WTC11 (cell line): Measurements from ENCODE around the gene SMYD1. TPM values are rescaled to one million over a fixed set of nuclear protein-coding genes. Genes with fewer than 3 reads are reported as not detected.

ENCODE experiments used
- ATAC-seq: fragments of 200-7000 bp; cut with Tn5 transposase; 2 replicates; pipeline ENCODE4 v1.10.0; 2021; ENCODE audit warnings: mild to moderate bottlenecking, moderate library complexity
- CTCF ChIA-PET: fragments of 300-600 bp; sonication (Branson Sonifier 250); formaldehyde crosslinking; loops from one replicate; lab custom pipeline; 2021; ENCODE audit warnings: antibody characterized with exemption; lab: Charles Lee
- POLR2A ChIA-PET: fragments of 350-600 bp; sonication (Branson Sonifier 250); formaldehyde crosslinking; loops from one replicate; lab custom pipeline; 2021; ENCODE audit warnings: antibody characterized with exemption; lab: Charles Lee
- DNase-seq: peaks from one replicate; pipeline ENCODE4 v3.0.0; 2021; ENCODE audit warnings: low spot score
- H3K27ac Mint-ChIP-seq: 2 replicates; pipeline ENCODE4 v1.8.0; 2021; ENCODE audit warnings: mixed read lengths
- H3K27me3 Mint-ChIP-seq: 2 replicates; pipeline ENCODE4 v1.8.0; 2021; ENCODE audit warnings: low read depth, mild to moderate bottlenecking, moderate library complexity, mixed read lengths
- H3K36me3 Mint-ChIP-seq: 2 replicates; pipeline ENCODE4 v1.8.0; 2021; ENCODE audit warnings: mixed read lengths
- H3K4me1 Mint-ChIP-seq: 2 replicates; pipeline ENCODE4 v1.8.0; 2022; ENCODE audit warnings: mixed read lengths
- H3K4me3 Mint-ChIP-seq: 2 replicates; pipeline ENCODE4 v1.8.0; 2021; ENCODE audit warnings: mild to moderate bottlenecking, moderate library complexity, mixed read lengths
- H3K9me3 Mint-ChIP-seq: 2 replicates; pipeline ENCODE4 v1.8.0; 2021; ENCODE audit warnings: mixed read lengths
- CREB1 ChIP-seq: sonication (generic); formaldehyde crosslinking; IDR thresholded peaks from 2 replicates; pipeline ENCODE4 v1.8.0; 2023; ENCODE audit warnings: mild to moderate bottlenecking, missing genetic modification reagents
- CREM ChIP-seq: sonication (generic); formaldehyde crosslinking; IDR thresholded peaks from 2 replicates; pipeline ENCODE4 v1.8.1; 2022; ENCODE audit warnings: mild to moderate bottlenecking, missing genetic modification reagents, moderate library complexity
- FOXP1 ChIP-seq: sonication (generic); formaldehyde crosslinking; IDR thresholded peaks from 2 replicates; pipeline ENCODE4 v1.8.0; 2022; ENCODE audit warnings: missing genetic modification reagents, mild to moderate bottlenecking, moderate library complexity, borderline replicate concordance
- FOXP4 ChIP-seq: sonication (generic); formaldehyde crosslinking; IDR thresholded peaks from 2 replicates; pipeline ENCODE4 v1.8.0; 2022; ENCODE audit warnings: mild to moderate bottlenecking, missing genetic modification reagents
- GTF2I ChIP-seq: fragments of 250-450 bp; sonication (Bioruptor Pico); conservative IDR thresholded peaks from 2 replicates; pipeline ENCODE4 v1.4.0; 2021; ENCODE audit warnings: mild to moderate bottlenecking
- HMGA2 ChIP-seq: fragments of 250-450 bp; sonication (Bioruptor Pico); IDR thresholded peaks from 2 replicates; pipeline ENCODE4 v1.4.0; 2021; ENCODE audit warnings: mild to moderate bottlenecking, moderate library complexity
- JAZF1 ChIP-seq: fragments of 250-450 bp; sonication (Bioruptor Pico); IDR thresholded peaks from 2 replicates; pipeline ENCODE4 v1.9.0; 2021; ENCODE audit warnings: moderate library complexity, mild to moderate bottlenecking, inconsistent platforms
- NFATC4 ChIP-seq: fragments of 250-450 bp; sonication (Bioruptor Pico); IDR thresholded peaks from 2 replicates; pipeline ENCODE4 v1.9.0; 2021; ENCODE audit warnings: mild to moderate bottlenecking
- NFE2L1 ChIP-seq: sonication (generic); formaldehyde crosslinking; IDR thresholded peaks from 2 replicates; pipeline ENCODE4 v1.8.1; 2023; ENCODE audit warnings: missing genetic modification reagents
- NR3C1 ChIP-seq: sonication (generic); formaldehyde crosslinking; conservative IDR thresholded peaks from 2 replicates; pipeline ENCODE4 v1.8.1; 2023; ENCODE audit warnings: low read depth, mild to moderate bottlenecking, missing genetic modification reagents
- PRRX2 ChIP-seq: fragments of 250-450 bp; sonication (Bioruptor Pico); IDR thresholded peaks from 2 replicates; pipeline ENCODE4 v1.8.0; 2021; ENCODE audit warnings: mild to moderate bottlenecking
- SMAD3 ChIP-seq: sonication (generic); formaldehyde crosslinking; IDR thresholded peaks from 2 replicates; pipeline ENCODE4 v1.8.0; 2022; ENCODE audit warnings: missing genetic modification reagents, mild to moderate bottlenecking, borderline replicate concordance
- SOX15 ChIP-seq: fragments of 250-450 bp; sonication (Bioruptor Pico); IDR thresholded peaks from 2 replicates; pipeline ENCODE4 v1.9.0; 2021; ENCODE audit warnings: mild to moderate bottlenecking
- TEAD4 ChIP-seq: sonication (generic); formaldehyde crosslinking; IDR thresholded peaks from 2 replicates; pipeline ENCODE4 v1.8.0; 2022; ENCODE audit warnings: mild to moderate bottlenecking, missing genetic modification reagents
- TP53 ChIP-seq: sonication (generic); formaldehyde crosslinking; IDR thresholded peaks from 2 replicates; pipeline ENCODE4 v1.8.1; 2023; ENCODE audit warnings: mild to moderate bottlenecking, missing genetic modification reagents
- USF2 ChIP-seq: sonication (generic); formaldehyde crosslinking; IDR thresholded peaks from 2 replicates; pipeline ENCODE4 v1.8.1; 2023; ENCODE audit warnings: mild to moderate bottlenecking, missing genetic modification reagents, moderate library complexity
- ZNF121 ChIP-seq: sonication (generic); formaldehyde crosslinking; IDR thresholded peaks from 2 replicates; pipeline ENCODE4 v1.8.0; 2023; ENCODE audit warnings: missing genetic modification reagents
- ZNF396 ChIP-seq: fragments of 250-450 bp; sonication (Bioruptor Pico); IDR thresholded peaks from 2 replicates; pipeline ENCODE4 v1.8.0; 2021; ENCODE audit warnings: mild to moderate bottlenecking, moderate library complexity, borderline replicate concordance
- ZNF423 ChIP-seq: fragments of 250-450 bp; sonication (Bioruptor Pico); IDR thresholded peaks from 2 replicates; pipeline ENCODE4 v2.1.2; 2022; ENCODE audit warnings: mild to moderate bottlenecking, moderate library complexity
- ZNF425 ChIP-seq: fragments of 250-450 bp; sonication (Bioruptor Pico); conservative IDR thresholded peaks from 2 replicates; pipeline ENCODE4 v1.9.0; 2021; ENCODE audit warnings: mild to moderate bottlenecking
- total RNA-seq: library from RNA; stranded (reverse); gene quantifications from 3 replicates; pipeline ENCODE4 v1.2.3, GENCODE V29; 2021
- TF ChIP-seq, protein P1 (sequence below): sonication (generic); formaldehyde crosslinking; IDR thresholded peaks from 2 replicates; pipeline ENCODE4 v1.8.1; 2022; ENCODE audit warnings: mild to moderate bottlenecking, missing genetic modification reagents, moderate library complexity, borderline replicate concordance
- TF ChIP-seq, protein P2 (sequence below): sonication (generic); formaldehyde crosslinking; IDR thresholded peaks from 2 replicates; pipeline ENCODE4 v1.8.1; 2023; ENCODE audit warnings: mild to moderate bottlenecking, missing genetic modification reagents
- TF ChIP-seq, protein P3 (sequence below): sonication (generic); formaldehyde crosslinking; IDR thresholded peaks from 2 replicates; pipeline ENCODE4 v1.8.1; 2023; ENCODE audit warnings: mild to moderate bottlenecking, moderate library complexity, missing genetic modification reagents

The SMYD1 gene
- total RNA-seq, 1 experiment from 2014 or later = not detected

DNA sequence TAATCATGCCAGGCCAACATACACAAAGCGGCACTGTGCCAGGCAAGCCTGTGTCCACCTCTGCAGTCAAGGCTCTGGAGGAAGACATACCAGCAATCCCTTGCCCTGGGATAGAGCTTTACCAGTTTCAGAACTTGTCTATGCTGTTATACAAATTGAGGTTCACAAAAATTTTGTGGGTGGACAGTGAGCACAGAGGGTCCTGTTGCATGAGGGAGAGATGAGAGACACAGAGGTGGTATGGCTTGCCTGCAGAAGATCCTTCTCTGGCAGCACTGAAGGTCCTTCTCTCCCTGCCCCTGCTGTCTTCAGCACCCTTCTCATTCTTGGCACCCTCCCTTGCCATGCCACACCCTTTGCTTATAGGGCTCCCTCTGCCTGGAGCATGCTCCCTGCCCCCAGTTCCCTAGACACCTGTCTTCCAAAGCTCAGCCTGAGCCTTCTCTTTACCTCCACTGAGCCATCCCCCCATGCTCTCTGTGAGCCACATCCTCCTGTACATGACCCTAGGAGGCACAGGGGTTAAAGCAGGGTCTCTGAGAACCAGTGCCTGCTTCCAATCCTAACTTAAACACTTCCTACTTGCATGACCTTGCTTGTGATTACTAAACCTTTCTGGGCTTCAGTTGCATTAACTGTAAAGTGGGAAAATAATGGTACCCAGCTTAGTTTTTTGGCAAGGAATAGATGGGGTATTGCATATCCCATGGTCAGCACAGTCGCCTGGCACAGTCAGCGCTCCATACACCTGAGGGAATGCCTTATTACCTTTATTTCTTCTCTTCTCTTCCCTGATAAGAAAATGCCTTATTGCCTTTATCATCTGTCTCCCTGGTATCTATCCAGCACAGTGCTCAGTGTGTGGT lies 59.4 kb downstream of the SMYD1 start:
- H3K27ac Mint-ChIP-seq = no peak overlapping the region; the same call in 1 of the 2 replicates
- no peak for ATAC-seq
- DNase-seq = no peak
- H3K4me1 Mint-ChIP-seq = peaks cover 2% of the 10 kb centered on the region; the same call in 1 of the 2 replicates
- no peaks in the 10 kb centered on the region for H3K36me3 Mint-ChIP-seq
- CTCF ChIA-PET = no interaction called here
- no peaks in the 10 kb centered on the region; the same call in 1 of the 2 replicates for H3K27me3 Mint-ChIP-seq
- no peak overlapping the region for H3K4me3 Mint-ChIP-seq
- no peaks in the 10 kb centered on the region for H3K9me3 Mint-ChIP-seq
- no peak for TF ChIP-seq TP53
- no peak for TF ChIP-seq ZNF121
- TF ChIP-seq, protein P1, sequence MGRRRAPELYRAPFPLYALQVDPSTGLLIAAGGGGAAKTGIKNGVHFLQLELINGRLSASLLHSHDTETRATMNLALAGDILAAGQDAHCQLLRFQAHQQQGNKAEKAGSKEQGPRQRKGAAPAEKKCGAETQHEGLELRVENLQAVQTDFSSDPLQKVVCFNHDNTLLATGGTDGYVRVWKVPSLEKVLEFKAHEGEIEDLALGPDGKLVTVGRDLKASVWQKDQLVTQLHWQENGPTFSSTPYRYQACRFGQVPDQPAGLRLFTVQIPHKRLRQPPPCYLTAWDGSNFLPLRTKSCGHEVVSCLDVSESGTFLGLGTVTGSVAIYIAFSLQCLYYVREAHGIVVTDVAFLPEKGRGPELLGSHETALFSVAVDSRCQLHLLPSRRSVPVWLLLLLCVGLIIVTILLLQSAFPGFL (CRISPR knock-in tag) = no peak
- no peak for TF ChIP-seq FOXP1 (CRISPR knock-in tag)
- no peak for TF ChIP-seq CREM (CRISPR knock-in tag)
- TF ChIP-seq NFE2L1 (CRISPR knock-in tag) = no peak
- TF ChIP-seq PRRX2 (CRISPR knock-in tag) = no peak
- TF ChIP-seq USF2 (CRISPR knock-in tag) = no peak
- TF ChIP-seq ZNF423 = no peak
- no peak for TF ChIP-seq ZNF425 (CRISPR knock-in tag)
- no peak for TF ChIP-seq FOXP4
- TF ChIP-seq, all 79 proteins: peak for 0
- POLR2A ChIA-PET = no interaction called here

GRCh38 chr2:88127638-88127887 lies 59.9 kb downstream of the SMYD1 start:
- no peak overlapping the region for H3K27ac Mint-ChIP-seq
- ChIA-PET POLR2A (no interaction called here), CTCF (no interaction called here)
- DNase-seq (no peak), ATAC-seq (no peak)
- peaks cover 2% of the 10 kb centered on the region; the same call in 1 of the 2 replicates for H3K4me1 Mint-ChIP-seq
- H3K27me3 Mint-ChIP-seq = no peaks in the 10 kb centered on the region; the same call in 1 of the 2 replicates
- H3K36me3 Mint-ChIP-seq = no peaks in the 10 kb centered on the region
- H3K9me3 Mint-ChIP-seq = no peaks in the 10 kb centered on the region
- no peak overlapping the region for H3K4me3 Mint-ChIP-seq
- no peak for TF ChIP-seq GTF2I (CRISPR knock-in tag)
- no peak for TF ChIP-seq TEAD4 (CRISPR knock-in tag)
- TF ChIP-seq CREB1 = no peak
- TF ChIP-seq SMAD3 (CRISPR knock-in tag) = no peak
- TF ChIP-seq HMGA2 (CRISPR knock-in tag) = no peak
- no peak for TF ChIP-seq NFATC4
- no peak for TF ChIP-seq FOXP1 (CRISPR knock-in tag)
- TF ChIP-seq, protein P2, sequence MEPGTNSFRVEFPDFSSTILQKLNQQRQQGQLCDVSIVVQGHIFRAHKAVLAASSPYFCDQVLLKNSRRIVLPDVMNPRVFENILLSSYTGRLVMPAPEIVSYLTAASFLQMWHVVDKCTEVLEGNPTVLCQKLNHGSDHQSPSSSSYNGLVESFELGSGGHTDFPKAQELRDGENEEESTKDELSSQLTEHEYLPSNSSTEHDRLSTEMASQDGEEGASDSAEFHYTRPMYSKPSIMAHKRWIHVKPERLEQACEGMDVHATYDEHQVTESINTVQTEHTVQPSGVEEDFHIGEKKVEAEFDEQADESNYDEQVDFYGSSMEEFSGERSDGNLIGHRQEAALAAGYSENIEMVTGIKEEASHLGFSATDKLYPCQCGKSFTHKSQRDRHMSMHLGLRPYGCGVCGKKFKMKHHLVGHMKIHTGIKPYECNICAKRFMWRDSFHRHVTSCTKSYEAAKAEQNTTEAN (CRISPR knock-in tag) = no peak
- no peak for TF ChIP-seq JAZF1 (CRISPR knock-in tag)
- TF ChIP-seq ZNF425 (CRISPR knock-in tag) = no peak
- TF ChIP-seq ZNF396 (CRISPR knock-in tag) = no peak
- no peak for TF ChIP-seq SOX15 (CRISPR knock-in tag)
- TF ChIP-seq, protein P3, sequence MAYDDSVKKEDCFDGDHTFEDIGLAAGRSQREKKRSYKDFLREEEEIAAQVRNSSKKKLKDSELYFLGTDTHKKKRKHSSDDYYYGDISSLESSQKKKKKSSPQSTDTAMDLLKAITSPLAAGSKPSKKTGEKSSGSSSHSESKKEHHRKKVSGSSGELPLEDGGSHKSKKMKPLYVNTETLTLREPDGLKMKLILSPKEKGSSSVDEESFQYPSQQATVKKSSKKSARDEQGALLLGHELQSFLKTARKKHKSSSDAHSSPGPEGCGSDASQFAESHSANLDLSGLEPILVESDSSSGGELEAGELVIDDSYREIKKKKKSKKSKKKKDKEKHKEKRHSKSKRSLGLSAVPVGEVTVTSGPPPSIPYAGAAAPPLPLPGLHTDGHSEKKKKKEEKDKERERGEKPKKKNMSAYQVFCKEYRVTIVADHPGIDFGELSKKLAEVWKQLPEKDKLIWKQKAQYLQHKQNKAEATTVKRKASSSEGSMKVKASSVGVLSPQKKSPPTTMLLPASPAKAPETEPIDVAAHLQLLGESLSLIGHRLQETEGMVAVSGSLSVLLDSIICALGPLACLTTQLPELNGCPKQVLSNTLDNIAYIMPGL (CRISPR knock-in tag) = no peak
- no peak for TF ChIP-seq NR3C1 (CRISPR knock-in tag)
